Esophagus muscularis mucosa (tissue), 4 donors: Measurements from ENCODE around the gene ELOVL6.

Experiments used
- CTCF ChIP-seq, 3 experiments: fragments of 200-600 bp in 2 of 3; fragments of 450-650 bp in 1 of 3; sonication (generic) in 2 of 3; IDR thresholded peaks; one replicate each; pipeline ENCODE4 v1.5.1; 2017 to 2019; ENCODE audit warnings: antibody characterized with exemption in 3 of 3, mild to moderate bottlenecking in 2 of 3, moderate library complexity in 1 of 3
- EP300 ChIP-seq: sonication (generic); formaldehyde crosslinking; IDR thresholded peaks from one replicate; pipeline ENCODE4 v1.6.1; 2017; ENCODE audit warnings: antibody characterized with exemption
- POLR2A ChIP-seq: fragments of 450-650 bp; IDR thresholded peaks from one replicate; pipeline ENCODE4 v1.6.1; 2017; ENCODE audit warnings: antibody characterized with exemption, moderate library complexity, mild to moderate bottlenecking, low read depth

GRCh38 chr4:110119880-110120279, 78.5 kb downstream of the ELOVL6 start:
- TF ChIP-seq CTCF (IDR thresholded peaks at IDR 0.05) (no peak), POLR2A (no peak), EP300 (no peak)
